Retinal pigment epithelial cell (primary cell): ENCODE measurements around the gene UBE2L5.
"Not testable (repeated sequence)": the region's sequence is repeated elsewhere in the genome, so short reads cannot be mapped to it uniquely, and the experiment has no call there.

Experiments used
- DNase-seq: peaks from one replicate; pipeline ENCODE4 v3.0.0-alpha.2; 2010; ENCODE audit warnings: low read depth
- H3K4me3 ChIP-seq: 2 replicates; pipeline ENCODE4 v1.5.1; 2011; ENCODE audit warnings: mild to moderate bottlenecking, low read length, control low read depth, moderate library complexity
- CTCF ChIP-seq: conservative IDR thresholded peaks from 2 replicates; pipeline ENCODE4 v1.5.1; 2011; ENCODE audit warnings: low read depth, low read length, control low read depth, inconsistent platforms

The UBE2L5 gene

GRCh38 chr13:30440910-30441703, 18.8 kb downstream of the UBE2L5 start:
- TF ChIP-seq CTCF: no peak
- no peak overlapping the region for H3K4me3 ChIP-seq
- DNase-seq: no peak

- DNase-seq: no peak
- H3K4me3 ChIP-seq: no peak overlapping the region
- no peak for TF ChIP-seq CTCF
Observed at GRCh38 chr13:30442926-30443325, 20.6 kb downstream of the UBE2L5 start.

- DNase-seq, H3K4me3 ChIP-seq: not testable (repeated sequence)
Observed at GRCh38 chr13:30443491-30443890, 21.2 kb downstream of the UBE2L5 start.

- DNase-seq: no peak
- H3K4me3 ChIP-seq: no peak overlapping the region
- TF ChIP-seq CTCF: no peak
Observed at GRCh38 chr13:30443957-30444404, 21.7 kb downstream of the UBE2L5 start.

- DNase-seq: no peak
- TF ChIP-seq CTCF: no peak
- peak overlapping the region; percentile 15 for H3K4me3 ChIP-seq
Observed at GRCh38 chr13:30446126-30446500, 23.8 kb downstream of the UBE2L5 start.

- H3K4me3 ChIP-seq: no peak overlapping the region
- DNase-seq: no peak
- no peak for TF ChIP-seq CTCF
Observed at GRCh38 chr13:30448441-30448840, 26.1 kb downstream of the UBE2L5 start.

- no peak overlapping the region for H3K4me3 ChIP-seq
- TF ChIP-seq CTCF: no peak
- no peak for DNase-seq
Observed at GRCh38 chr13:30450066-30450465, 27.8 kb downstream of the UBE2L5 start.

GRCh38 chr13:30451476-30451875, 29.2 kb downstream of the UBE2L5 start:
- not testable (repeated sequence) for H3K4me3 ChIP-seq, DNase-seq
